RWPE2 (cell line): ENCODE data around the gene TRAF6.
A peak's percentile ranks its signal among the peaks of the same experiment; 100 is the strongest.

ENCODE experiments used
- ATAC-seq: fragments of 200-7000 bp; cut with Tn5 transposase; 3 replicates; pipeline ENCODE4 v1.9.1; 2021; ENCODE audit warnings: low read depth
- DNase-seq: peaks from one replicate; pipeline ENCODE4 v3.0.0-alpha.2; 2020; ENCODE audit warnings: low spot score
- H3K27ac ChIP-seq: fragments of 450-650 bp; 2 replicates; pipeline ENCODE4 v1.5.1; 2017; ENCODE audit warnings: mild to moderate bottlenecking; ENCODE audit not compliant: poor library complexity, severe bottlenecking
- H3K27me3 ChIP-seq: fragments of 250-450 bp; sonication (Bioruptor Pico); 2 replicates; pipeline ENCODE4 v1.5.1; 2021; ENCODE audit warnings: mild to moderate bottlenecking, moderate library complexity; ENCODE audit not compliant: insufficient read depth, poor library complexity, severe bottlenecking
- H3K36me3 ChIP-seq: fragments of 250-450 bp; sonication (Bioruptor Pico); 2 replicates; pipeline ENCODE4 v1.5.1; 2020; ENCODE audit warnings: low read depth, mild to moderate bottlenecking, moderate library complexity
- H3K4me1 ChIP-seq: fragments of 250-450 bp; sonication (Bioruptor Pico); 2 replicates; pipeline ENCODE4 v1.5.1; 2021; ENCODE audit warnings: mild to moderate bottlenecking, moderate library complexity; ENCODE audit not compliant: insufficient read depth, poor library complexity, severe bottlenecking
- H3K4me3 ChIP-seq: fragments of 250-450 bp; sonication (Bioruptor Pico); 2 replicates; pipeline ENCODE4 v1.5.1; 2021; ENCODE audit warnings: mild to moderate bottlenecking, moderate library complexity; ENCODE audit not compliant: severe bottlenecking
- H3K9me3 ChIP-seq: fragments of 250-450 bp; sonication (Bioruptor Pico); 2 replicates; pipeline ENCODE4 v1.5.1; 2021; ENCODE audit warnings: mild to moderate bottlenecking, moderate library complexity; ENCODE audit not compliant: severe bottlenecking
- TF ChIP-seq, protein P1 (sequence below): fragments of 450-650 bp; IDR thresholded peaks from one replicate; pipeline ENCODE4 v1.5.1; 2017; ENCODE audit warnings: mild to moderate bottlenecking, moderate library complexity; ENCODE audit not compliant: poor library complexity, severe bottlenecking

The TRAF6 gene

DNA sequence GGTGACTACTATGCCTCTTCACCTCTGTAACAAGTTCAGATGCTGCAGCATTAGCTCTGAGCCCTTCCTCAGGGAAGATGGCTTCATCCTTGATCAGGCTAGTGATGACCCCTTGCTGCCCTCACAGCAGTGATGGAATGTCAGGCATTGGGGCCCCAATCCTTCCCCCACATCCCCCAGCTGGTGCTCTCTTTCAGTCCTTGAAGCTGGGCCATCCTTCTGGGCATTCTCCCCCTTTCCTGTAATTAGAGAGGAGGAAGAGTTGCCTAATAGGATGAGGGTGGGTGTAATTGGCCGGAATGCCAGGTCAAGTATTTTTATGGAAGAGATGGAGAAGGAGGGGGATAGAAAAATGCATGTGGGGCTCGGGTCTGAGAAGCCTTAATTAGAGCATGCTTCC is 62.6 kb downstream of the TRAF6 start:
- TF ChIP-seq, protein P1, sequence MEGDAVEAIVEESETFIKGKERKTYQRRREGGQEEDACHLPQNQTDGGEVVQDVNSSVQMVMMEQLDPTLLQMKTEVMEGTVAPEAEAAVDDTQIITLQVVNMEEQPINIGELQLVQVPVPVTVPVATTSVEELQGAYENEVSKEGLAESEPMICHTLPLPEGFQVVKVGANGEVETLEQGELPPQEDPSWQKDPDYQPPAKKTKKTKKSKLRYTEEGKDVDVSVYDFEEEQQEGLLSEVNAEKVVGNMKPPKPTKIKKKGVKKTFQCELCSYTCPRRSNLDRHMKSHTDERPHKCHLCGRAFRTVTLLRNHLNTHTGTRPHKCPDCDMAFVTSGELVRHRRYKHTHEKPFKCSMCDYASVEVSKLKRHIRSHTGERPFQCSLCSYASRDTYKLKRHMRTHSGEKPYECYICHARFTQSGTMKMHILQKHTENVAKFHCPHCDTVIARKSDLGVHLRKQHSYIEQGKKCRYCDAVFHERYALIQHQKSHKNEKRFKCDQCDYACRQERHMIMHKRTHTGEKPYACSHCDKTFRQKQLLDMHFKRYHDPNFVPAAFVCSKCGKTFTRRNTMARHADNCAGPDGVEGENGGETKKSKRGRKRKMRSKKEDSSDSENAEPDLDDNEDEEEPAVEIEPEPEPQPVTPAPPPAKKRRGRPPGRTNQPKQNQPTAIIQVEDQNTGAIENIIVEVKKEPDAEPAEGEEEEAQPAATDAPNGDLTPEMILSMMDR, result no peak
- ATAC-seq (peak; percentile 64), DNase-seq (no peak)
- no peak overlapping the region for H3K4me3 ChIP-seq
- peaks cover 70% of the 10 kb centered on the region for H3K36me3 ChIP-seq
- H3K9me3 ChIP-seq, result no peaks in the 10 kb centered on the region
- peak overlapping the region; percentile 71 for H3K27ac ChIP-seq
- H3K27me3 ChIP-seq, result no peaks in the 10 kb centered on the region
- H3K4me1 ChIP-seq, result peaks cover 13% of the 10 kb centered on the region

DNA sequence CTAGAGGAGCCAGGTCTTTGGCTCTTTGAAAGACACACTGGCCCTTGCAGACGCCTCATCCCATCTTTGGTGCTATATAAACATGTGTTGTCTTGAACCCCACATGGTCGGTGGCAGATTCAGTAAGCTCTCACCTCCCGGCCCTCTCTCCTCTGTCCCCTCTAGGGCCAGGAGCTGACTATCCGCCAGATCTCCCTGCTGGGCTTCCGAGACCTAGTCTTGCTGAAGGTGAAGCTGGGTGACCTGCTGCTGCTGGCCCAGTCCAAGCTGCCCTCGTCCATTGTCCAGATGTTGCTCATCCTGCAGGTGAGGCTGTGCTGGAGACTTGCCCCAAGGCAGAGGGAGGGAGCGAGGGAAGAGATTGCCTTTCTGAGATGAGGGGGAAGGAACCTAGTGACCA is 63.9 kb downstream of the TRAF6 start:
- no peak for ATAC-seq
- TF ChIP-seq, protein P1, result no peak

GRCh38 chr11:36443661-36444060 is 66.4 kb downstream of the TRAF6 start:
- Histone ChIP-seq H3K36me3 (peaks cover 58% of the 10 kb centered on the region), H3K27me3 (no peaks in the 10 kb centered on the region), H3K4me3 (no peak overlapping the region), H3K9me3 (no peaks in the 10 kb centered on the region), H3K27ac (no peak overlapping the region), H3K4me1 (peaks cover 13% of the 10 kb centered on the region)
- ATAC-seq (no peak), DNase-seq (no peak)
- TF ChIP-seq, protein P1, result no peak

More for the DNA sequence above, 63.9 kb downstream of the TRAF6 start:
- no peak for DNase-seq
- Histone ChIP-seq H3K4me1 (peaks cover 13% of the 10 kb centered on the region), H3K27ac (peak overlapping the region; percentile 71), H3K9me3 (no peaks in the 10 kb centered on the region), H3K36me3 (peaks cover 60% of the 10 kb centered on the region), H3K27me3 (no peaks in the 10 kb centered on the region), H3K4me3 (no peak overlapping the region)

DNA sequence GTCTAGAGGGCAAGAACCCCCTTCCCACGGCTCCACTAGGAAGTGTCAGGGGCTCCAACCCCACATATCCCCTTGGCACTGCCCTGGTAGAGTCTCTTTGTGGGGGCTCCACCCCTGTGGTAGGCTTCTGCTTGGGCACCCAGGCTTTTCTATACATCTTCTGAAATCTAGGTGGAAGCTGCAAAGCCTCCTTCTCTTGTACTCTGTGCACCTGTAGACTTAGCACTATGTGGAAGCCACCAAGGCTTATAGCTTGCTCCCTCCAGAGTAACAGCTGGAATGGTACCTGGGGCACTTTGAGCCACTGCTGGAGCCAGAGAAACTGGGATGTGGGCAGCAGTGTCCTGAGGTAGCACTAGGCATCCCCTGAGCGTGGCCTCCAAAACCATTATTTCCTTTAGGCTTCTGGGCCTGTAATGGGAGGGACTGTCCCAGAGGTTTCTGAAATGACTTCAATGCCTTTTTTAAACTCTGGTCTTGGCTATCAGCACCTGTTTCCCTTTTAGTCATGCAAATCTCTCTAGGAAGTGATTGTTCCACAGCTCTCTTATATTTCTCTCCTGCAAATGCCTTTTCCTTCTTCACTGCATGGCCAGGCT is 68.4 kb downstream of the TRAF6 start:
- H3K4me3 ChIP-seq, result no peak overlapping the region
- H3K36me3 ChIP-seq, result peaks cover 70% of the 10 kb centered on the region
- no peak for ATAC-seq
- TF ChIP-seq, protein P1, result no peak
- DNase-seq, result no peak
- H3K9me3 ChIP-seq, result no peaks in the 10 kb centered on the region
- no peaks in the 10 kb centered on the region for H3K27me3 ChIP-seq
- no peaks in the 10 kb centered on the region for H3K4me1 ChIP-seq
- H3K27ac ChIP-seq, result no peak overlapping the region

- Histone ChIP-seq H3K9me3 (no peaks in the 10 kb centered on the region), H3K27ac (no peak overlapping the region), H3K27me3 (no peaks in the 10 kb centered on the region), H3K4me1 (no peaks in the 10 kb centered on the region), H3K36me3 (peaks cover 75% of the 10 kb centered on the region), H3K4me3 (no peak overlapping the region)
- DNase-seq (no peak), ATAC-seq (no peak)
- TF ChIP-seq, protein P1, result no peak
Observed at GRCh38 chr11:36438126-36438525, 71.9 kb downstream of the TRAF6 start.
